ENCODE results near the gene SEC14L1. TPM values are rescaled to one million over a fixed set of nuclear protein-coding genes. Genes with fewer than 3 reads are reported as not detected.

The SEC14L1 gene
- total RNA-seq, 1 donor from 2014 or later, result 79.6 TPM

DNA sequence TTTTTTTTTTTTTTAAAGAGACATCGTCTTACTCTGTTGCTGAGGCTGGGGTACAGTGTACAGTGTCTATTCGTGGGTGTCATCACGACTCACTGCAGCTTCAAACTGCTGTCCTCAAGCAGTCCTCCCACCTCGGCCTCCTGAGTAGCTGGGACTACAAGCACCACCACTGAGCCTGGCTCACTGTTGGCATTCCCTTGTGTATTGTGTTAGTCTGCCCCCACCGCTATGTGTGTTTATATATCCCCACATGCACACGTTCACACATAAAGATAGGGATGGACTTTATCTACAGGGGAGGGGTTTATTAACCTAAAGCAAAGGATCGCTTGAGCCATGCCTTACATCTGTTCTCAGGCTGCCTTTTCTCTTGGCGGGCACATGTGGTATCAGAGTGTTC is 63.8 kb downstream of the SEC14L1 start:
- CTCF ChIA-PET, result interaction anchor here (1.0 kb wide), 1 partner anchor 8 kb away, joined by 4 read pairs; no protein-coding TSS in a partner anchor
- Mint-ChIP-seq H3K4me1 (peaks cover 16% of the 10 kb centered on the region), H3K36me3 (ENCODE audit: low read depth) (peaks cover 93% of the 10 kb centered on the region), H3K27me3 (no peaks in the 10 kb centered on the region), H3K4me3 (no peak overlapping the region), H3K9me3 (no peaks in the 10 kb centered on the region), H3K27ac (no peak overlapping the region)
- no peak for TF ChIP-seq CTCF (IDR thresholded peaks at IDR 0.05)
- POLR2A ChIA-PET, result interaction anchor here (0.7 kb wide), 1 partner anchor 65 kb away, joined by 9 read pairs; no protein-coding TSS in a partner anchor
- no peak for ATAC-seq (ENCODE audit: low read depth)
- intact Hi-C loops (cut with micrococcal nuclease), result no loop called here
- no peak for DNase-seq

GRCh38 chr17:77205396-77206125 is 64.8 kb downstream of the SEC14L1 start:
- CTCF ChIA-PET, result no interaction called here
- peaks cover 94% of the 10 kb centered on the region for H3K36me3 Mint-ChIP-seq (ENCODE audit: low read depth)
- peak; percentile 52 for ATAC-seq (ENCODE audit: low read depth)

GRCh38 chr17:77206158-77206956 is 65.6 kb downstream of the SEC14L1 start:
- TF ChIP-seq CTCF (IDR thresholded peaks at IDR 0.05), result no peak
- Mint-ChIP-seq H3K27me3 (no peaks in the 10 kb centered on the region), H3K4me3 (no peak overlapping the region), H3K4me1 (peaks cover 31% of the 10 kb centered on the region), H3K36me3 (ENCODE audit: low read depth) (peaks cover 94% of the 10 kb centered on the region), H3K27ac (no peak overlapping the region), H3K9me3 (no peaks in the 10 kb centered on the region)
- POLR2A ChIA-PET, result interaction anchor here (1.3 kb wide), 1 partner anchor 66 kb away, joined by 3 read pairs; the partner anchor contains the start of gene SEC14L1
- no peak for DNase-seq
- intact Hi-C loops (cut with micrococcal nuclease), result no loop called here
- no peak for ATAC-seq (ENCODE audit: low read depth)
- CTCF ChIA-PET, result no interaction called here

More at GRCh38 chr17:77205396-77206125, 64.8 kb downstream of the SEC14L1 start:
- H3K27me3 Mint-ChIP-seq, result no peaks in the 10 kb centered on the region
- DNase-seq, result no peak
- intact Hi-C loops (cut with micrococcal nuclease), result no loop called here
- POLR2A ChIA-PET, result interaction anchor here (1.3 kb wide), 1 partner anchor 65 kb away, joined by 3 read pairs; the partner anchor contains the start of gene SEC14L1
- no peaks in the 10 kb centered on the region for H3K9me3 Mint-ChIP-seq
- H3K4me1 Mint-ChIP-seq, result peaks cover 23% of the 10 kb centered on the region
- no peak overlapping the region for H3K27ac Mint-ChIP-seq
- no peak for TF ChIP-seq CTCF (IDR thresholded peaks at IDR 0.05)
- no peak overlapping the region for H3K4me3 Mint-ChIP-seq

DNA sequence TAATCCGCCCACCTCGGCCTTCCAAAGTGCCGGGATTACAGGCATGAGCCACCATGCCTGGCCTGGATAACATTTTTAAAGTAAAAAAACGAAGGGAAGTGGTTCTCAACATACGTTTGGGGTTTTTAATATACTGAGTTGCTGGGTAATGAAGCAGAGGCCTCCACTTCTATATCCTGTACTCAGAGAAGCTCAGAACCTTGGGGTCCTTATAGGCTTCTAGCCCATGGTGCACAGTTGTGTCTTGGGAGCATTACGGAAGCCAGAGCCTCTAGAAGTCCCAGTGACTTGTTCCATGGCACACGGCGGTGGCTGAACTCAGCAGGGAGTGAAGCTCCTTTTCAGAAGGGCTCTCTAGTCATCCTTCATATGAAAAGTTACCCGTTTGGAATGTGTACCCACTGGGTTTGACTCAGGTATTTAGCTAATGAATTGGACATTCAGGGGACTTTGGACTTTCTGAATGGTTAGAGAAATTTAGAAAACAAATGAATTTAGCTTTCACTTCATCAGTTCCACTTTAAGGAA is 67.0 kb downstream of the SEC14L1 start:
- Mint-ChIP-seq H3K36me3 (ENCODE audit: low read depth) (peaks cover 96% of the 10 kb centered on the region), H3K27me3 (no peaks in the 10 kb centered on the region), H3K4me3 (no peak overlapping the region), H3K4me1 (peaks cover 45% of the 10 kb centered on the region), H3K9me3 (no peaks in the 10 kb centered on the region), H3K27ac (no peak overlapping the region)
- ChIA-PET CTCF (no interaction called here), POLR2A (no interaction called here)
- ATAC-seq (ENCODE audit: low read depth) (no peak), DNase-seq (no peak)
- intact Hi-C loops (cut with micrococcal nuclease), result no loop called here
- no peak for TF ChIP-seq CTCF (IDR thresholded peaks at IDR 0.05)
